H9 (cell line): ENCODE results near the gene PIEZO2. TPM values are rescaled to one million over a fixed set of nuclear protein-coding genes. Genes with fewer than 3 reads are reported as not detected.

ENCODE experiments used
- DNase-seq: peaks from one replicate; pipeline ENCODE4 v3.0.0-alpha.2; 2017
- H2AFZ ChIP-seq: one replicate; pipeline ENCODE4 v1.6.1; 2013; ENCODE audit warnings: mild to moderate bottlenecking, low read length, control low read depth, moderate library complexity
- H2AK5ac ChIP-seq: 2 replicates; pipeline ENCODE4 v1.6.1; 2013; ENCODE audit warnings: low read length, control low read depth, mixed read lengths; ENCODE audit not compliant: insufficient read length
- H2BK120ac ChIP-seq: one replicate; pipeline ENCODE4 v1.6.1; 2013; ENCODE audit warnings: low read depth, mild to moderate bottlenecking, low read length, control low read depth, inconsistent platforms; ENCODE audit not compliant: poor library complexity, severe bottlenecking
- H2BK12ac ChIP-seq: 2 replicates; pipeline ENCODE4 v1.6.1; 2013; ENCODE audit warnings: low read length, control low read depth, mixed read lengths, low read depth; ENCODE audit not compliant: insufficient read length
- H2BK15ac ChIP-seq: 2 replicates; pipeline ENCODE4 v1.6.1; 2013; ENCODE audit warnings: low read depth, low read length, control low read depth
- H2BK20ac ChIP-seq: one replicate; pipeline ENCODE4 v1.6.1; 2013; ENCODE audit warnings: low read depth, mild to moderate bottlenecking, low read length, control low read depth, inconsistent platforms; ENCODE audit not compliant: poor library complexity, severe bottlenecking
- H2BK5ac ChIP-seq: 2 replicates; pipeline ENCODE4 v1.6.1; 2013; ENCODE audit warnings: low read length, control low read depth, mixed read lengths; ENCODE audit not compliant: insufficient read length
- H3K14ac ChIP-seq: 2 replicates; pipeline ENCODE4 v1.6.1; 2013; ENCODE audit warnings: low read length, control low read depth; ENCODE audit not compliant: insufficient read depth
- H3K18ac ChIP-seq: 2 replicates; pipeline ENCODE4 v1.6.1; 2013; ENCODE audit warnings: low read depth, mild to moderate bottlenecking, mixed read lengths, low read length, control low read depth; ENCODE audit not compliant: insufficient read length
- H3K23ac ChIP-seq: 2 replicates; pipeline ENCODE4 v1.6.1; 2013; ENCODE audit warnings: low read length, control low read depth, mixed read lengths, low read depth; ENCODE audit not compliant: insufficient read length
- H3K23me2 ChIP-seq: 2 replicates; pipeline ENCODE4 v1.6.1; 2013; ENCODE audit warnings: low read depth, mild to moderate bottlenecking, mixed read lengths, low read length, control low read depth; ENCODE audit not compliant: insufficient read length, poor library complexity, severe bottlenecking
- H3K27ac ChIP-seq: 2 replicates; pipeline ENCODE4 v1.5.1; 2013; ENCODE audit warnings: low read length, control low read depth, mixed read lengths, low read depth; ENCODE audit not compliant: insufficient read length
- H3K27me3 ChIP-seq: 2 replicates; pipeline ENCODE4 v1.6.1; 2013; ENCODE audit warnings: low read length, control low read depth, inconsistent platforms; ENCODE audit not compliant: insufficient read depth
- H3K4ac ChIP-seq: 2 replicates; pipeline ENCODE4 v1.6.1; 2013; ENCODE audit warnings: low read depth, mild to moderate bottlenecking, control low read depth, inconsistent platforms, low read length, moderate library complexity
- H3K4me1 ChIP-seq: 2 replicates; pipeline ENCODE4 v1.6.1; 2013; ENCODE audit warnings: low read length, control low read depth, inconsistent platforms; ENCODE audit not compliant: insufficient read depth
- H3K4me2 ChIP-seq: 2 replicates; pipeline ENCODE4 v1.6.1; 2013; ENCODE audit warnings: low read length, control low read depth, mixed read lengths; ENCODE audit not compliant: insufficient read length, insufficient read depth
- H3K56ac ChIP-seq: 2 replicates; pipeline ENCODE4 v1.6.1; 2013; ENCODE audit warnings: low read depth, mild to moderate bottlenecking, mixed read lengths, low read length, control low read depth; ENCODE audit not compliant: insufficient read length
- H3K79me1 ChIP-seq: 2 replicates; pipeline ENCODE4 v1.6.1; 2013; ENCODE audit warnings: low read depth, mild to moderate bottlenecking, moderate library complexity, low read length, control low read depth, inconsistent platforms; ENCODE audit not compliant: insufficient read depth, poor library complexity, severe bottlenecking
- H3K79me2 ChIP-seq: 2 replicates; pipeline ENCODE4 v1.6.1; 2013; ENCODE audit warnings: low read length, control low read depth, inconsistent platforms; ENCODE audit not compliant: insufficient read depth
- H3K9ac ChIP-seq: 2 replicates; pipeline ENCODE4 v1.6.1; 2013; ENCODE audit warnings: low read length, control low read depth, mixed read lengths; ENCODE audit not compliant: insufficient read length; ENCODE audit errors: extremely low read depth
- H3K9me3 ChIP-seq: one replicate; pipeline ENCODE4 v1.6.1; 2013; ENCODE audit warnings: low read depth, low read length, inconsistent platforms; ENCODE audit not compliant: control insufficient read depth
- H3T11ph ChIP-seq: one replicate; pipeline ENCODE4 v1.6.1; 2013; ENCODE audit warnings: mild to moderate bottlenecking, low read length, control low read depth, inconsistent platforms
- H4K20me1 ChIP-seq: one replicate; pipeline ENCODE4 v1.6.1; 2013; ENCODE audit not compliant: control insufficient read depth, insufficient read length, insufficient read depth
- H4K5ac ChIP-seq: 2 replicates; pipeline ENCODE4 v1.6.1; 2013; ENCODE audit warnings: low read depth, mild to moderate bottlenecking, mixed read lengths, low read length, control low read depth; ENCODE audit not compliant: insufficient read length
- H4K8ac ChIP-seq: replicated peaks from 2 replicates; pipeline ENCODE4 v1.6.1; 2013; ENCODE audit warnings: low read length, control low read depth, mixed read lengths, low read depth; ENCODE audit not compliant: insufficient read length
- H4K91ac ChIP-seq: 2 replicates; pipeline ENCODE4 v1.6.1; 2013; ENCODE audit warnings: low read depth, mild to moderate bottlenecking, moderate library complexity, mixed read lengths, low read length, control low read depth; ENCODE audit not compliant: insufficient read length
- H3K27ac Mint-ChIP-seq, 3 experiments: 2 replicates in 2 of 3; 3 replicates in 1 of 3; pipeline ENCODE4 v1.8.0; 2020 to 2021; ENCODE audit warnings: mixed read lengths in 3 of 3, mild to moderate bottlenecking in 1 of 3, moderate library complexity in 1 of 3
- H3K27me3 Mint-ChIP-seq: 2 replicates; pipeline ENCODE4 v1.8.0; 2021; ENCODE audit warnings: low read depth, mild to moderate bottlenecking, moderate library complexity, mixed read lengths
- H3K36me3 Mint-ChIP-seq, 3 experiments: 2 replicates in 2 of 3; 3 replicates in 1 of 3; pipeline ENCODE4 v1.8.0; 2020 to 2021; ENCODE audit warnings: low read depth in 3 of 3, mixed read lengths in 3 of 3; ENCODE audit not compliant: insufficient read depth in 1 of 3
- H3K4me1 Mint-ChIP-seq, 2 experiments: 2 replicates each; pipeline ENCODE4 v1.8.0; 2020; ENCODE audit warnings: mixed read lengths in 2 of 2
- H3K4me3 Mint-ChIP-seq, 2 experiments: 2 replicates in 1 of 2; 3 replicates in 1 of 2; pipeline ENCODE4 v1.8.0; 2020 to 2021; ENCODE audit warnings: mild to moderate bottlenecking in 2 of 2, mixed read lengths in 2 of 2, moderate library complexity in 1 of 2
- H3K9me3 Mint-ChIP-seq, 2 experiments: 2 replicates in 1 of 2; 3 replicates in 1 of 2; pipeline ENCODE4 v1.8.0; 2020; ENCODE audit warnings: mild to moderate bottlenecking in 2 of 2, mixed read lengths in 2 of 2, moderate library complexity in 1 of 2
- WGBS: extraction: QIAGEN DNeasy Blood & Tissue Kit; methylation state at CpG from one replicate; pipeline ENCODE4 v1.1.7; 2013; ENCODE audit warnings: missing lambda C conversion rate, low lambda C conversion rate, mixed read lengths; ENCODE audit not compliant: insufficient read length; ENCODE audit errors: extremely low coverage; 5-methylcytosine and 5-hydroxymethylcytosine counted together
- total RNA-seq: library from RNA; stranded (reverse); gene quantifications from 2 replicates; pipeline ENCODE4 v1.2.1, GENCODE V29; 2021
- TF ChIP-seq, protein P1 (sequence below): fragments of 200-600 bp; sonication (generic); conservative IDR thresholded peaks from 3 replicates; pipeline ENCODE4 v1.8.0; 2021; ENCODE audit warnings: antibody characterized with exemption, mild to moderate bottlenecking

Gene PIEZO2
- total RNA-seq, 1 experiment from 2014 or later = 3.9 TPM

GRCh38 chr18:10793730-10794370, 355.5 kb downstream of the PIEZO2 start:
- Histone ChIP-seq H3K79me1 (no peaks in the 10 kb centered on the region), H3K9me3 (no peaks in the 10 kb centered on the region), H2BK5ac (no peak overlapping the region), H4K5ac (no peak overlapping the region), H3T11ph (no peak overlapping the region), H4K8ac (no peak overlapping the region), H3K79me2 (no peaks in the 10 kb centered on the region), H3K23me2 (no peaks in the 10 kb centered on the region), H2BK12ac (no peak overlapping the region), H2AFZ (no peak overlapping the region), H3K27ac (no peak overlapping the region), H3K9ac (no peak overlapping the region), H2BK120ac (no peak overlapping the region), H4K20me1 (no peaks in the 10 kb centered on the region), H3K23ac (no peak overlapping the region), H3K4ac (no peak overlapping the region), H3K56ac (no peak overlapping the region), H3K27me3 (no peaks in the 10 kb centered on the region), H2BK15ac (no peak overlapping the region), H2BK20ac (no peak overlapping the region), H3K4me2 (no peak overlapping the region), H2AK5ac (no peak overlapping the region), H4K91ac (no peak overlapping the region), H3K14ac (no peak overlapping the region), H3K4me1 (peaks cover 2% of the 10 kb centered on the region; the same call in 1 of the 2 replicates), H3K18ac (no peak overlapping the region)
- Mint-ChIP-seq H3K4me1 (peaks cover 4 to 14% of the 10 kb centered on the region in 2 experiments), H3K27ac (no peak overlapping the region), H3K4me3 (no peak overlapping the region), H3K9me3 (no peaks in the 10 kb centered on the region), H3K36me3 (peaks cover 0 to 2% (median 0%) of the 10 kb centered on the region in 3 experiments; a peak in 2 of 7 replicates), H3K27me3 (no peaks in the 10 kb centered on the region)
- WGBS = no CpG with 5 or more reads among the region's 4 CpGs
- DNase-seq = no peak
- TF ChIP-seq, protein P1, sequence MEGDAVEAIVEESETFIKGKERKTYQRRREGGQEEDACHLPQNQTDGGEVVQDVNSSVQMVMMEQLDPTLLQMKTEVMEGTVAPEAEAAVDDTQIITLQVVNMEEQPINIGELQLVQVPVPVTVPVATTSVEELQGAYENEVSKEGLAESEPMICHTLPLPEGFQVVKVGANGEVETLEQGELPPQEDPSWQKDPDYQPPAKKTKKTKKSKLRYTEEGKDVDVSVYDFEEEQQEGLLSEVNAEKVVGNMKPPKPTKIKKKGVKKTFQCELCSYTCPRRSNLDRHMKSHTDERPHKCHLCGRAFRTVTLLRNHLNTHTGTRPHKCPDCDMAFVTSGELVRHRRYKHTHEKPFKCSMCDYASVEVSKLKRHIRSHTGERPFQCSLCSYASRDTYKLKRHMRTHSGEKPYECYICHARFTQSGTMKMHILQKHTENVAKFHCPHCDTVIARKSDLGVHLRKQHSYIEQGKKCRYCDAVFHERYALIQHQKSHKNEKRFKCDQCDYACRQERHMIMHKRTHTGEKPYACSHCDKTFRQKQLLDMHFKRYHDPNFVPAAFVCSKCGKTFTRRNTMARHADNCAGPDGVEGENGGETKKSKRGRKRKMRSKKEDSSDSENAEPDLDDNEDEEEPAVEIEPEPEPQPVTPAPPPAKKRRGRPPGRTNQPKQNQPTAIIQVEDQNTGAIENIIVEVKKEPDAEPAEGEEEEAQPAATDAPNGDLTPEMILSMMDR = no peak
